HPDE6-E6E7 (cell line): ENCODE measurements around the gene ENPP3.
"Not testable (repeated sequence)": the region's sequence is repeated elsewhere in the genome, so short reads cannot be mapped to it uniquely, and the experiment has no call there.

Experiments
- DNase-seq: peaks from one replicate; pipeline ENCODE4 v3.0.0; 2011; ENCODE audit warnings: missing footprints; ENCODE audit errors: extremely low spot score

The ENPP3 gene

GRCh38 chr6:131685266-131685780 lies 48.2 kb downstream of the ENPP3 start:
- DNase-seq: no peak

GRCh38 chr6:131687022-131687421 lies 49.9 kb downstream of the ENPP3 start:
- no peak for DNase-seq

GRCh38 chr6:131688286-131688685 lies 51.2 kb downstream of the ENPP3 start:
- DNase-seq: no peak

GRCh38 chr6:131692031-131692430 lies 54.9 kb downstream of the ENPP3 start:
- no peak for DNase-seq

- DNase-seq: no peak
Measured at GRCh38 chr6:131692589-131692988, 55.5 kb downstream of the ENPP3 start.

GRCh38 chr6:131693384-131693783 lies 56.3 kb downstream of the ENPP3 start:
- no peak for DNase-seq

- peak; percentile 62 for DNase-seq
Measured at GRCh38 chr6:131694832-131695426, 57.8 kb downstream of the ENPP3 start.

GRCh38 chr6:131696956-131697355 lies 59.9 kb downstream of the ENPP3 start:
- no peak for DNase-seq

GRCh38 chr6:131700851-131701250 lies 63.7 kb downstream of the ENPP3 start:
- DNase-seq: not testable (repeated sequence)

GRCh38 chr6:131703905-131704304 lies 66.8 kb downstream of the ENPP3 start:
- DNase-seq: not testable (repeated sequence)

GRCh38 chr6:131710917-131711316 lies 73.8 kb downstream of the ENPP3 start, which contains the start of gene CTAGE9:
TSS of gene CTAGE9 (minus strand) at chr6:131711017. CDS start at chr6:131711017, 0 bp downstream.
- not testable (repeated sequence) for DNase-seq

- DNase-seq: not testable (repeated sequence)
Measured at GRCh38 chr6:131715567-131715966, 78.5 kb downstream of the ENPP3 start.

- DNase-seq: no peak
Measured at GRCh38 chr6:131717836-131718542, 80.9 kb downstream of the ENPP3 start.

GRCh38 chr6:131721161-131721560 lies 84.1 kb downstream of the ENPP3 start:
- DNase-seq: no peak

GRCh38 chr6:131724114-131724513 lies 87.0 kb downstream of the ENPP3 start:
- no peak for DNase-seq

GRCh38 chr6:131727467-131727866 lies 90.4 kb downstream of the ENPP3 start:
- no peak for DNase-seq

- no peak for DNase-seq
Measured at GRCh38 chr6:131727868-131728267, 90.8 kb downstream of the ENPP3 start.

- no peak for DNase-seq
Measured at GRCh38 chr6:131728296-131728939, 91.3 kb downstream of the ENPP3 start.

GRCh38 chr6:131729550-131729949 lies 92.4 kb downstream of the ENPP3 start:
- DNase-seq: no peak

GRCh38 chr6:131730264-131730663 lies 93.2 kb downstream of the ENPP3 start:
- DNase-seq: no peak

GRCh38 chr6:131731224-131731623 lies 94.1 kb downstream of the ENPP3 start:
- DNase-seq: no peak

- DNase-seq: no peak
Measured at GRCh38 chr6:131733376-131734016, 96.4 kb downstream of the ENPP3 start.
